ENCODE results near the gene RBFOX1.

- TF ChIP-seq CTCF (conservative IDR thresholded peaks at IDR 0.05; ENCODE audit: low read depth, low read length): no peak
- TF ChIP-seq EZH2 (IDR thresholded peaks at IDR 0.05; ENCODE audit: low read length, unreplicated experiment): no peak
- no peak for TF ChIP-seq EZH2phosphoT487 (IDR thresholded peaks at IDR 0.05; ENCODE audit: borderline replicate concordance, low read length)
Observed at GRCh38 chr16:7458144-7458543, 125.5 kb downstream of the RBFOX1 start.

All from PC-3 (cell line).